ENCODE data around the gene RRH.

Gene RRH

GRCh38 chr4:109801895-109802319 is 25.9 kb upstream of the RRH start, which contains the start of gene CFI:
TSS of gene CFI (minus strand) at chr4:109801999. CDS start at chr4:109801971, 28 bp downstream.
- FAIRE-seq = no peak
- TF ChIP-seq CTCF (IDR thresholded peaks at IDR 0.05; ENCODE audit: insufficient read depth, missing control alignments) = no peak
- DNase-seq (ENCODE audit: insufficient read length, low spot score) = no peak

- no peak for FAIRE-seq
- DNase-seq (ENCODE audit: insufficient read length, low spot score) = peak; percentile 24
- peak; percentile 71 for TF ChIP-seq CTCF (IDR thresholded peaks at IDR 0.05; ENCODE audit: insufficient read depth, missing control alignments)
Measured at GRCh38 chr4:109803924-109804571, 23.7 kb upstream of the RRH start.

GRCh38 chr4:109809655-109810054 is 18.1 kb upstream of the RRH start:
- TF ChIP-seq CTCF (IDR thresholded peaks at IDR 0.05; ENCODE audit: insufficient read depth, missing control alignments) = no peak
- FAIRE-seq = no peak
- DNase-seq (ENCODE audit: insufficient read length, low spot score) = no peak

- FAIRE-seq = no peak
- DNase-seq (ENCODE audit: insufficient read length, low spot score) = no peak
Measured at GRCh38 chr4:109810552-109811387, 17.0 kb upstream of the RRH start.

GRCh38 chr4:109811707-109812106 is 16.1 kb upstream of the RRH start:
- FAIRE-seq = no peak

More at GRCh38 chr4:109810552-109811387, 17.0 kb upstream of the RRH start:
- TF ChIP-seq CTCF (IDR thresholded peaks at IDR 0.05; ENCODE audit: insufficient read depth, missing control alignments) = no peak

More at GRCh38 chr4:109811707-109812106, 16.1 kb upstream of the RRH start:
- no peak for TF ChIP-seq CTCF (IDR thresholded peaks at IDR 0.05; ENCODE audit: insufficient read depth, missing control alignments)
- no peak for DNase-seq (ENCODE audit: insufficient read length, low spot score)
